Sigmoid colon (tissue), 4 donors: ENCODE measurements around the gene EHD3.

ENCODE experiments used
- CTCF ChIP-seq, 4 experiments: fragments of 450-650 bp in 3 of 4; fragments of 200-600 bp in 1 of 4; IDR thresholded peaks; one replicate each; pipeline ENCODE4 v1.5.1; 2016 to 2019; ENCODE audit warnings: antibody characterized with exemption in 4 of 4, mild to moderate bottlenecking in 3 of 4, moderate library complexity in 2 of 4
- EP300 ChIP-seq, 4 donors: sonication (generic); formaldehyde crosslinking; IDR thresholded peaks; one replicate each; pipeline ENCODE4 v1.6.1; 2017; ENCODE audit warnings: antibody characterized with exemption in 4 of 4
- POLR2A ChIP-seq, 2 donors: fragments of 450-650 bp; IDR thresholded peaks; one replicate each; pipeline ENCODE4 v1.6.1; 2016; ENCODE audit warnings: antibody characterized with exemption in 2 of 2, mild to moderate bottlenecking in 2 of 2, moderate library complexity in 2 of 2
- POLR2AphosphoS5 ChIP-seq, 4 donors: sonication (generic); formaldehyde crosslinking; IDR thresholded peaks; one replicate each; pipeline ENCODE4 v1.6.1; 2017; ENCODE audit warnings: antibody characterized with exemption in 4 of 4

DNA sequence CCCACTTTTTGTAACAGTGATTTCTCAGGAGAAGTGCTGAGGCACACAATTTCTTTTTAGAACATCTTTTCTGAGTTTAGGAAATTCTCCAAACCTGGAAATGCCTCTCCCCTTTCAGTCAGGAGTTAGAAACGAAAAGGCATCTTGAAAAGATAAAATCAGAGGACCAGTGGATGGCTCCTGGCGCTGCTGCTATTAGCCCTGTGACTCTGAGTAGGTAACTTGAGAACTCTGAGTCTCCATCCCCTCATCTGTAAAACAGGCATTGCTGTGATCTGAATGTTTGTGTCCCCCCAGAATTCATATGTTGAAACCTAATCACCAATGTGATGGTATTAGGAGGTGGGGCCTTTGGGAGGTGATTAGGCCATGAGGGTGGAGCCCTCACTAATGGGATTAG is 50.2 kb downstream of the EHD3 start:
- TF ChIP-seq EP300 (IDR thresholded peaks at IDR 0.05) (no peak), POLR2A (IDR thresholded peaks at IDR 0.05) (no peak), CTCF (IDR thresholded peaks at IDR 0.05) (no peak), POLR2AphosphoS5 (IDR thresholded peaks at IDR 0.05) (no peak)
